Stimulated activated CD4-positive, alpha-beta T cell treated with anti-CD3 and anti-CD28 coated beads, Interleukin-2, amount 100 ng/mL, for 4 hours (primary cell): ENCODE measurements around the gene TMTC1.
"Not testable (repeated sequence)": the region's sequence is repeated elsewhere in the genome, so short reads cannot be mapped to it uniquely, and the experiment has no call there.

Source experiments
- DNase-seq: peaks from one replicate; pipeline ENCODE4 v3.0.0-alpha.2; 2020; ENCODE audit warnings: low read depth

TMTC1 gene

GRCh38 chr12:29566441-29566840, 217.3 kb downstream of the TMTC1 start:
- DNase-seq, result no peak

DNA sequence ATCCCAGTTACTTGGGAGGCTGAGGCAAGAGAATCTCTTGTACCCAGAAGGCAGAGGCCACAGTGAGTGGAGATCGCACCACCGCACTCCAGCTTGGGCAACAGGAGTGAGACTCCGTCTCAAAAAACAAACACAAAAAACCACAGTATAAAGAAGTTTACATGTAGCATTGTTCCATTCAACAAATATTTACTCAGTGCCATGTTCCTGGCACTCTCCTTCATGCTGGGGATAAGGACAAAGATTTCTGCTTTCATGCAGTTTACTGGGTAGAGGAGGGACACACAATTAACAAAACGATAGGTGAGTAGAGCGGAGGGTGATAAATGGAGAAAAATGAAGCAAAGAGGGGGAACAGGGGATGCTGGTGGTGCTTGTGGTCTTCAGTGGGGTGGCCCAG, 218.0 kb downstream of the TMTC1 start:
- DNase-seq, result no peak

- DNase-seq, result no peak
Measured at GRCh38 chr12:29564925-29565324, 218.8 kb downstream of the TMTC1 start.

GRCh38 chr12:29563636-29564035, 220.1 kb downstream of the TMTC1 start:
- DNase-seq, result no peak

GRCh38 chr12:29563071-29563470, 220.7 kb downstream of the TMTC1 start:
- DNase-seq, result no peak

GRCh38 chr12:29562110-29562804, 221.5 kb downstream of the TMTC1 start:
- no peak for DNase-seq

DNA sequence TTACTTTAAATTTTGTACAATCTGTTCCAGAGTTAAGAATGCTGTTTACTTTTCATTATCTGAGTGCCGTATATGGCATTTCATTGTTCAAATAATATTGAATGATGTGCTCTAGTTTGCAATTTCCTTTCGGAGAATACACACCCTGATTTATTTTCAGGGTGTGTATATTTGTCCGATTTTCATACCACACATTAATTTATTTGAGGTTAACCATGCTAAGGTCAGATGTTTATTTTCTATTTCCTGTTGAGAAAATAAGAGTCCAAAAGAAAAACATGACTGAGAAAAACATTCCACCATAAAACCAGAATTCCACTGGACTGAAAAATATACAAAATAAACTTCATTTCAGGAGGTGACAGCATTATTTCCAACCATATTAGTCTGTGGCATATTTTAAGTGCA, 222.1 kb downstream of the TMTC1 start:
- DNase-seq, result no peak

DNA sequence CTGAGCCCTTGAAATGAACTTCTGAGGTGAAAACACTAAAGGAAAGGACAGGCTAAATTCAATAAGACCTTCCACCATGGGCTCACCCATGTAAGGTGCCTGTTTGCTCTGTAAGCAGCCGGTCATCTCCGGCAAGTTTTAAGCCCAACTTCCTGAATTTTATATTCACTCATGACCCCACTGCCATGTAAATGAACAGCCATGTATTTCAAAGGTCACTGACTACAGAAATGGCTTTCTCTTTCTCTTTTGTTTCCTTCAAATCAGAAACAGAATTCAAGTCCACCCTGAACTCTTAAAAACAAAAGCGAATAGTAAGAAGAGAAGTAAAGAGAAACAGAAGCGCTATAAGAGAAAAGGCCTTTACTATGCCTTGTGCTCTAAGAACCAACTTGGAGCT, 224.5 kb downstream of the TMTC1 start:
- no peak for DNase-seq

DNA sequence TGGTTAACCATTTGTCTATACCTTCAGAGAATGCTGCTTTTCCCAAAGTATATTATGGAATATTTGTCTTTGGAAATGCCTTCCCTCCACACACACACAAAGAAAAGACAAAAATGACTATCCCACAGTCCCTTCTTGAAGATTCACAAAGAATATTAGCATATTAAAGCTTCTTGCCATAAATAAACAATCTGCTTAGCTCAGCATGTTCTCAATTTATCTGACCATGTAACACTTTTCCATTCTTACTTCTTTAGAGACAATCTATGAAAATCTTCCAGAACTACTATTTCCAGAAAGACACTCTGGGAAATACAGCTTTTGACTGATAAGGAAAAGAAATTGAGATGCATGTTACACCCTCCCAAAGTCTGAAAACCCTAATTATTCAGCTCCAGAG, 227.4 kb downstream of the TMTC1 start:
- DNase-seq, result no peak

DNA sequence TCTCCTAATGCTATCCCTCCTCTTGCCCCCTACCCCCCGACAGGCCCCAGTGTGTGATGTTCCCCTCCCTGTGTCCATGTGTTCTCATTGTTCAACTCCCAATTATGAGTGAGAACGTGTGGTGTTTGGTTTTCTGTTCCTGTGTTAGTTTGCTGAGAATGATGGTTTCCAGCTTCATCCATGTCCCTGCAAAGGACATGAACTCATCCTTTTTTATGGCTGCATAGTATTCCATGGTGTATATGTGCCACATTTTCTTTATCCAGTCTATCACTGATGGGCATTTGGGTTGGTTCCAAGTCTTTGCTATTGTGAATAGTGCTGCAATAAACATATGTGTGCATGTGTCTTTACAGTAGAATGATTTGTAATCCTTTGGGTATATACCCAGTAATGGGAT, 228.3 kb downstream of the TMTC1 start:
- not testable (repeated sequence) for DNase-seq

DNA sequence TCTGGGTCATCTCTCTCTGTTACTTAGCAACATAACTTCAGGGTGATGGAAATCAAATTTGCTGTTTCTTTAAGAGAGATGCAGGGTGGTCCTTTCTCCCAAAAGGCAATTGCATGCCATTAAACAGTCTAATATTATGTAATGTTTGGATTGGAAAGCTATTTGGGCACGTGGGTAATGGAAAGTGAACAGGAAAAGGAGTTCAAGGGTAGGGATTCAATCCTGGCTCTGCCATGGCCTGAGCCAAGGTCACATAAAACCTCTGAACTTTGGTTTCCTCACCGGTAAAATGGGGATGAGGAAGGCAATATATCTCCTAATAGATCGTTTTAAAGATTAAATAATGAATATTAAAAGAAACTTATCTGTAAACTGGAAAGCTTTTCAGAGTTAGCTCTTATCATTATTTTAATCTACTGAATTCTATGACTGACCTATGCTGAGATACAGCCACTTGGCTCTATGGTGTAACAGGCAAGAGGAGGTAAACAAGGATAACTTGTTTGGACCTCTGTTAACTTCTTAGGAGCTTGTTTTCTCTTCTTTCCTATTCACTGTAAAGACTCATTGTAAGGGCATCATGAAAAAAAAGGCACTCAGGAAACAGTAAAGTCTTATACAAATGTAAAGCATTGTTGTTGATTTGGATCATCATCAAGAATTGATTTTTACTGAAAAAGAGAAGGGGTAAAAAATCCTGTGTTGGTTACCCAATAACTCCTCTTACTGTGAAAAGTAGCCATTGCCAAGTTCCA, 230.6 kb downstream of the TMTC1 start:
- DNase-seq, result no peak

DNA sequence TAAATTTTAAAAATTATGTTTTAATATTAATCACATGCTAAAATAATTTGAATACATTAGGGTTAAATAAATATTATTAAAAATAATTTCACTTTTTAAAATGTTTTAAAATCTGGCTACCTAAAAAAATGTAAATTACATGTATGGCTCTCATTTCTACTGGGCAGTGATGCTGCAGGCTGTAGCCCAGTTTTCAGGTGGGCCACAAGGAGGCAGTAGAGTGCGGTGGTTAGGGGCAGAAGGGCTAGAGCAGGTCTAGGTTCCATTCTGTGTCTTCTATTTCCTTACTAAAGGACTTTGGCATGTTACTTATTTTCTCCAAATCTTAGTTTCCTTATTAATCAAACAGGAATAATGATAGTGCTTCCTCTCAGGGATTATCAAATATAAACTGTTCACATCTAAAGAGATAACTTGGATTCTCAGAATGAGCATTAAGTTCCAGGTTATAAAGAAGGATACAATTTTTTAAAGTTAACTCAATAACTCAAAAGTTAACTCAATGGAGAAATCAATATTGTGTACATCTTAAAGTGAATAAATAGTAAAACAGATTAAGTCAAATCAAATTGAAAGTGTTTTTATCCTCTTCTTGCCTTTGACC, 231.3 kb downstream of the TMTC1 start:
- peak; percentile 32 for DNase-seq

- no peak for DNase-seq
Measured at GRCh38 chr12:29551812-29552211, 231.9 kb downstream of the TMTC1 start.

GRCh38 chr12:29547864-29548263, 235.9 kb downstream of the TMTC1 start:
- DNase-seq, result no peak

GRCh38 chr12:29547151-29547632, 236.6 kb downstream of the TMTC1 start:
- DNase-seq, result no peak

- DNase-seq, result no peak
Measured at GRCh38 chr12:29546000-29546399, 237.7 kb downstream of the TMTC1 start.

DNA sequence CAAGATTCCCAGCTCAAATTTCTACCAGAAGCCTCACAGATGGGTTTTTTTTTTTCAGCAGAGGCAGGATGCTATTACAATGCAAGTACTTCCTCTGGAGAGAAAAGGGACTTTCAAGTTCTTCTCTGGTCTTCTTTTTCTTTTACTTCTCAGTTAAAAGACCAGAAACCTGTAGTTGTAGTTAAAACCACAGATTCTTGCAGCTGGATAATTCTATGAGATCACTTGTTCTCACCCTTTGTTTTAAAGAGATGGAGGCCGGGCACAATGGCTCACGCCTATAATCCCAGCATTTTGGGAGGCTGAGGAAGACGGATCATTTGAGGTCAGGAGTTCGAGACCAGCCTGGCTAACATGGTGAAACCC, 238.7 kb downstream of the TMTC1 start:
- no peak for DNase-seq

DNA sequence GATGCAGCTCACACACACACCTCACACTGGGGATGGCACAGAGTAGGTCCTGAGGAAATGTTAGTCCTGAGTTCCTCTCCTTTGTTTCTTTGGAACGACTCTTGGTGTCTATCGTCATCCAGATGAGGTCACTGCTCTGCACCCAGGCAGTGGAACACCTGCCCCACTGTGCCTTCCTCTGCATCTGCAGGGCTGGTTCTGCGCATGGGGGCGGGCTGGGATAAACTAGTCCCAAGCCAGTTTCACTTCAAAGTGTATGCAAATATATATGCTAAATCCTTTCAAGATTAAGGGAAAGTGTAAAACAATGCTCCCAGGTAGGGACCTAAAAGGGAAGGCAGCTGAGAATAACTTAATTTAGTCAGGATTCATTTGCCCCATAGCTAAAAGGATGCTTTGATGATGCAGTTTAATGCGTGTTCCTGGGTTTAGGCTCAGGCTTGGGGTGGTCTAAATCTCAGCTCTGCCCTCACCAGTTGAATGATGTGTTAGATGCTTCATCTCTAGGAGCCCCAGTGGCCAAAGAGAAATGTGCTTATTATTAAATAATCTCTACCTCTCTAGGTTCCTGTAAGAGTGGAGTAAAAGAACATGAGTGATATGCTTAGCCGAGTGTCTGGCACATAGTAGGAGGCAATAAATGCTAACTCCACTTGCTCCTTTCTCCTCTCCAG, 239.2 kb downstream of the TMTC1 start:
- DNase-seq, result no peak

DNA sequence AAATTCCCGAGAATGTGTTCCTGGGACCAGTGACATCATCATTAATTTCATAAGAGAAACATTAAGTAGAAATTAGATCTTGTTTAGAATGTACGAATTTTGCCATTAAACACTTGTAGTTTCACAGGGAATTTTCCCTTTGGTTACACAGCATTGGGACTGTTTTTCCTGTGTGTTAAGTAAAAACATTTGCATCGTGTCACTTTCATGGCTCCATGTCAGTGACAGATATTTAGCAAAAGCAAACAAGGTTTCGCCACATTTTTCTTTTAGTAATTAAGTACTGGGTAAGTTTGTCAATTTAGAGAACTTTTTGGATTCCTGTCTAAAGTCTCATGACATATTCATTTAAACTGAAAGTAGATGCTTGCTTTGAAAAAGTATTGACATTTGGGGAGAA, 240.7 kb downstream of the TMTC1 start:
- DNase-seq, result no peak

DNA sequence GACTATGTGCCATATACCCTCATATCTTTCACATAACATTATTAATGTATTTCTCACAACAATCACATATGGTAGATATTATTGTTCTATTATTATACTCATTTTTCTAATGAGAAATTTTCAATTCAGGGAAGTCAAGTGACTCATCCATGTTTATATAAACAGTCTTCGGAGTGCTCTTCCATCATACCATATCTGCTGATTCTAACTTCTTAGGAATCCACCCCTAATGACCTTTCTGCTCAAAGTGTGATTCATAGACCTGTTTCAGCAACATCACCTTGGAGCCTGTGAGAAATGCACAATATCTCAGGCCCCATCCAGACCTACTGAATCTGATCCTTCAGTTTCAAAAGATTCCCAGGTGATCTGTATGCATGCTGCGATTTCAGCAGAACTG, 246.4 kb downstream of the TMTC1 start:
- no peak for DNase-seq

- no peak for DNase-seq
Measured at GRCh38 chr12:29534935-29535334, 248.8 kb downstream of the TMTC1 start.

GRCh38 chr12:29533815-29534489, 249.8 kb downstream of the TMTC1 start:
- no peak for DNase-seq
